ENCODE results near the gene DAPK1.

- no peak for TF ChIP-seq CTCF (IDR thresholded peaks at IDR 0.05)
- no peak for TF ChIP-seq POLR2A (IDR thresholded peaks at IDR 0.05)
These were observed 82.3 kb downstream of the DAPK1 start for GRCh38 chr9:87579781-87580541.

Data from adrenal gland (tissue), 5 donors.